WTC11 (cell line): ENCODE data around the gene CLMN. TPM values are rescaled to one million over a fixed set of nuclear protein-coding genes. Genes with fewer than 3 reads are reported as not detected.

ENCODE experiments used
- ATAC-seq: fragments of 200-7000 bp; cut with Tn5 transposase; 2 replicates; pipeline ENCODE4 v1.10.0; 2021; ENCODE audit warnings: mild to moderate bottlenecking, moderate library complexity
- CTCF ChIA-PET: fragments of 300-600 bp; sonication (Branson Sonifier 250); formaldehyde crosslinking; loops from one replicate; lab custom pipeline; 2021; ENCODE audit warnings: antibody characterized with exemption; lab: Charles Lee
- POLR2A ChIA-PET: fragments of 350-600 bp; sonication (Branson Sonifier 250); formaldehyde crosslinking; loops from one replicate; lab custom pipeline; 2021; ENCODE audit warnings: antibody characterized with exemption; lab: Charles Lee
- DNase-seq: peaks from one replicate; pipeline ENCODE4 v3.0.0; 2021; ENCODE audit warnings: low spot score
- H3K27ac Mint-ChIP-seq: 2 replicates; pipeline ENCODE4 v1.8.0; 2021; ENCODE audit warnings: mixed read lengths
- H3K27me3 Mint-ChIP-seq: 2 replicates; pipeline ENCODE4 v1.8.0; 2021; ENCODE audit warnings: low read depth, mild to moderate bottlenecking, moderate library complexity, mixed read lengths
- H3K36me3 Mint-ChIP-seq: 2 replicates; pipeline ENCODE4 v1.8.0; 2021; ENCODE audit warnings: mixed read lengths
- H3K4me1 Mint-ChIP-seq: 2 replicates; pipeline ENCODE4 v1.8.0; 2022; ENCODE audit warnings: mixed read lengths
- H3K4me3 Mint-ChIP-seq: 2 replicates; pipeline ENCODE4 v1.8.0; 2021; ENCODE audit warnings: mild to moderate bottlenecking, moderate library complexity, mixed read lengths
- H3K9me3 Mint-ChIP-seq: 2 replicates; pipeline ENCODE4 v1.8.0; 2021; ENCODE audit warnings: mixed read lengths
- ATF1 ChIP-seq: sonication (generic); formaldehyde crosslinking; IDR thresholded peaks from 2 replicates; pipeline ENCODE4 v1.8.1; 2023; ENCODE audit warnings: mild to moderate bottlenecking, moderate library complexity, missing genetic modification reagents
- CBFB ChIP-seq: sonication (generic); formaldehyde crosslinking; IDR thresholded peaks from 2 replicates; pipeline ENCODE4 v1.8.1; 2022; ENCODE audit warnings: mild to moderate bottlenecking, low read depth, missing genetic modification reagents
- E2F4 ChIP-seq: sonication (generic); formaldehyde crosslinking; IDR thresholded peaks from 2 replicates; pipeline ENCODE4 v1.8.1; 2022; ENCODE audit warnings: low read depth, mild to moderate bottlenecking, moderate library complexity, missing genetic modification reagents, borderline replicate concordance
- GTF2I ChIP-seq: fragments of 250-450 bp; sonication (Bioruptor Pico); conservative IDR thresholded peaks from 2 replicates; pipeline ENCODE4 v1.4.0; 2021; ENCODE audit warnings: mild to moderate bottlenecking
- JUN ChIP-seq: sonication (generic); formaldehyde crosslinking; IDR thresholded peaks from 2 replicates; pipeline ENCODE4 v1.8.0; 2023; ENCODE audit warnings: mild to moderate bottlenecking, missing genetic modification reagents
- NR1H2 ChIP-seq: sonication (generic); formaldehyde crosslinking; IDR thresholded peaks from 2 replicates; pipeline ENCODE4 v1.9.0; 2021; ENCODE audit warnings: mild to moderate bottlenecking, moderate library complexity, missing genetic modification reagents
- PRDM15 ChIP-seq: sonication (generic); formaldehyde crosslinking; IDR thresholded peaks from 2 replicates; pipeline ENCODE4 v1.8.0; 2022; ENCODE audit warnings: missing genetic modification reagents
- TCF7 ChIP-seq: sonication (generic); formaldehyde crosslinking; IDR thresholded peaks from 2 replicates; pipeline ENCODE4 v1.8.0; 2022; ENCODE audit warnings: mild to moderate bottlenecking, low read depth, missing genetic modification reagents, moderate library complexity
- TEAD1 ChIP-seq: sonication (generic); formaldehyde crosslinking; IDR thresholded peaks from 2 replicates; pipeline ENCODE4 v1.8.0; 2022; ENCODE audit warnings: mild to moderate bottlenecking, missing genetic modification reagents
- TEAD4 ChIP-seq: sonication (generic); formaldehyde crosslinking; IDR thresholded peaks from 2 replicates; pipeline ENCODE4 v1.8.0; 2022; ENCODE audit warnings: mild to moderate bottlenecking, missing genetic modification reagents
- ZNF416 ChIP-seq: fragments of 250-450 bp; sonication (Bioruptor Pico); IDR thresholded peaks from 2 replicates; pipeline ENCODE4 v1.9.0; 2021; ENCODE audit warnings: mild to moderate bottlenecking, inconsistent platforms
- total RNA-seq: library from RNA; stranded (reverse); gene quantifications from 3 replicates; pipeline ENCODE4 v1.2.3, GENCODE V29; 2021
- TF ChIP-seq, protein P1 (sequence below): sonication (generic); formaldehyde crosslinking; IDR thresholded peaks from 2 replicates; pipeline ENCODE4 v1.8.1; 2022; ENCODE audit warnings: low read depth, missing genetic modification reagents, borderline replicate concordance
- TF ChIP-seq, protein P2 (sequence below): sonication (generic); formaldehyde crosslinking; IDR thresholded peaks from 2 replicates; pipeline ENCODE4 v1.8.0; 2022; ENCODE audit warnings: mild to moderate bottlenecking, missing genetic modification reagents
- TF ChIP-seq, protein P3 (sequence below): sonication (generic); formaldehyde crosslinking; IDR thresholded peaks from 2 replicates; pipeline ENCODE4 v1.8.1; 2023; ENCODE audit warnings: mild to moderate bottlenecking, missing genetic modification reagents

CLMN gene
- total RNA-seq, 1 experiment from 2014 or later: 12.2 TPM

GRCh38 chr14:95200404-95200803 lies 119.3 kb downstream of the CLMN start:
- H3K9me3 Mint-ChIP-seq: peaks cover 13% of the 10 kb centered on the region
- H3K27ac Mint-ChIP-seq: peak overlapping the region; percentile 18; the same call in 1 of the 2 replicates
- DNase-seq (no peak), ATAC-seq (no peak)
- H3K4me3 Mint-ChIP-seq: no peak overlapping the region
- no peaks in the 10 kb centered on the region for H3K27me3 Mint-ChIP-seq
- TF ChIP-seq CBFB (CRISPR knock-in tag) (no peak), TCF7 (no peak), PRDM15 (CRISPR knock-in tag) (no peak), ZNF416 (CRISPR knock-in tag) (no peak), ATF1 (CRISPR knock-in tag) (no peak), TEAD1 (CRISPR knock-in tag) (no peak), JUN (CRISPR knock-in tag) (no peak), GTF2I (no peak)
- TF ChIP-seq, protein P1, sequence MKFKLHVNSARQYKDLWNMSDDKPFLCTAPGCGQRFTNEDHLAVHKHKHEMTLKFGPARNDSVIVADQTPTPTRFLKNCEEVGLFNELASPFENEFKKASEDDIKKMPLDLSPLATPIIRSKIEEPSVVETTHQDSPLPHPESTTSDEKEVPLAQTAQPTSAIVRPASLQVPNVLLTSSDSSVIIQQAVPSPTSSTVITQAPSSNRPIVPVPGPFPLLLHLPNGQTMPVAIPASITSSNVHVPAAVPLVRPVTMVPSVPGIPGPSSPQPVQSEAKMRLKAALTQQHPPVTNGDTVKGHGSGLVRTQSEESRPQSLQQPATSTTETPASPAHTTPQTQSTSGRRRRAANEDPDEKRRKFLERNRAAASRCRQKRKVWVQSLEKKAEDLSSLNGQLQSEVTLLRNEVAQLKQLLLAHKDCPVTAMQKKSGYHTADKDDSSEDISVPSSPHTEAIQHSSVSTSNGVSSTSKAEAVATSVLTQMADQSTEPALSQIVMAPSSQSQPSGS: no peak
- TF ChIP-seq, protein P2, sequence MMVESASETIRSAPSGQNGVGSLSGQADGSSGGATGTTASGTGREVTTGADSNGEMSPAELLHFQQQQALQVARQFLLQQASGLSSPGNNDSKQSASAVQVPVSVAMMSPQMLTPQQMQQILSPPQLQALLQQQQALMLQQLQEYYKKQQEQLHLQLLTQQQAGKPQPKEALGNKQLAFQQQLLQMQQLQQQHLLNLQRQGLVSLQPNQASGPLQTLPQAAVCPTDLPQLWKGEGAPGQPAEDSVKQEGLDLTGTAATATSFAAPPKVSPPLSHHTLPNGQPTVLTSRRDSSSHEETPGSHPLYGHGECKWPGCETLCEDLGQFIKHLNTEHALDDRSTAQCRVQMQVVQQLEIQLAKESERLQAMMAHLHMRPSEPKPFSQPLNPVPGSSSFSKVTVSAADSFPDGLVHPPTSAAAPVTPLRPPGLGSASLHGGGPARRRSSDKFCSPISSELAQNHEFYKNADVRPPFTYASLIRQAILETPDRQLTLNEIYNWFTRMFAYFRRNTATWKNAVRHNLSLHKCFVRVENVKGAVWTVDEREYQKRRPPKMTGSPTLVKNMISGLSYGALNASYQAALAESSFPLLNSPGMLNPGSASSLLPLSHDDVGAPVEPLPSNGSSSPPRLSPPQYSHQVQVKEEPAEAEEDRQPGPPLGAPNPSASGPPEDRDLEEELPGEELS (CRISPR knock-in tag): no peak
- peaks cover 25% of the 10 kb centered on the region for H3K36me3 Mint-ChIP-seq
- ChIA-PET CTCF (interaction anchor here (0.9 to 1.7 kb wide), 2 partner anchors 148 to 161 kb away, joined by 3 to 6 read pairs; no protein-coding TSS in a partner anchor), POLR2A (no interaction called here)
- peaks cover 43% of the 10 kb centered on the region for H3K4me1 Mint-ChIP-seq

DNA sequence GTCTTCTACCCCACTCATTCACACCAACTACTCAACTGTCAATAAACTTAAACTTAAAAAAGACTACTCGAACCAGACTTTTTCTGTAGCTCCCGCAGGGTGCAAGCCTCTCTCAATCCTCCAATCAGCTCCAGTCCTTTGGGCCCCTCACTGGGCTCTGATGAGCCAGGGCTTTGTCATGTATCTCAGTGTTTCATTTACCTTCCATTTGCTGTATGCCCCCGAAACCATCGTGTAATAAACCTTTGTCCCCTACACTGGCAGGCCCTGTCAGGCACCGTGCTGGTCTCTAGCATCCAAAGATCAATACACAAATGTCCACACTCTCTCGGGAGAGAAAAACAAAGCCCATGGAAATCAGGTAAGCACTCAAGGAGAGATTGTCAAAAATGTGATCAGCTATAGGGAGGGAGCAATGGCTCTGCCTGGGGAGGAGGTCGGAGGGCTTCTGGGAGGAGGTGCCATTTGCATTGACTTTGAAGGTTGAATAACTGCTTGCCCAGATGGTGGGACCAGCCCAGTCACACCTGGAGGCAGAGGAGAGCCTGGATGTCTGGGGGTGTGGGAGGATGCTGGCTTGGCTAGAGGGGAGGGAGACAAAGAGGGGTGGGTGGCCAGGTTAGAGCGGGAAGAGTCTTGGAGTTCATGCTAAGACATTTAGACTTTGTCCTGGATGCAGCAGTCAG lies 120.3 kb downstream of the CLMN start:
- ChIA-PET CTCF (interaction anchor here (0.7 to 1.7 kb wide), 3 partner anchors 12 to 162 kb away, joined by 3 to 6 read pairs (median 4); no protein-coding TSS in a partner anchor), POLR2A (interaction anchor here (0.9 kb wide), 1 partner anchor 41 kb away, joined by 7 read pairs; no protein-coding TSS in a partner anchor)
- Mint-ChIP-seq H3K9me3 (peaks cover 5% of the 10 kb centered on the region), H3K4me1 (peaks cover 43% of the 10 kb centered on the region), H3K36me3 (peaks cover 17% of the 10 kb centered on the region), H3K27me3 (no peaks in the 10 kb centered on the region), H3K4me3 (no peak overlapping the region), H3K27ac (peak overlapping the region; percentile 35)
- TF ChIP-seq NR1H2 (CRISPR knock-in tag): no peak
- no peak for TF ChIP-seq TEAD4
- DNase-seq: no peak
- ATAC-seq: peak; percentile 57

DNA sequence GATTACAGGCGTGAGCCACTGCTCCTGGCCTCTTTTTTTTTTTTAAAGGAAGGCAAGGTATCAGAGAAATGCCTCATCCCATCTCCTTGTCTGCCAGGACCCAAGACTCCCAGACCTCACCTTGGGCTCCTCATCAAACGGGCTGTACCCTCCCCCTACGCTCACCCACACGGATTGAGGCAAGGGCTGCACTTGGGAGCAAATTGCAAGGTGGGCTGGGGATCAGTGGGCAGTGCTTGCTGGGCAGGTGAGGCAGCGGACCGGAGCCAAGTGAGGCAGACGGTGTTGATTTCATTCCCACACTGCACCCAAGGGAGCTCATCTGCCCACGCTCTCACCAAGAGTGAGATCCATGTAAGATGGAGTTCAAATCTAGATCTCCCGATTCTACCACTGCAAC lies 121.4 kb downstream of the CLMN start:
- Mint-ChIP-seq H3K9me3 (no peaks in the 10 kb centered on the region), H3K27me3 (no peaks in the 10 kb centered on the region), H3K36me3 (peaks cover 5% of the 10 kb centered on the region), H3K4me1 (peaks cover 43% of the 10 kb centered on the region), H3K4me3 (no peak overlapping the region), H3K27ac (no peak overlapping the region)
- POLR2A ChIA-PET: no interaction called here
- CTCF ChIA-PET: interaction anchor here (1.1 to 1.2 kb wide), 2 partner anchors 162 to 163 kb away, joined by 4 read pairs; no protein-coding TSS in a partner anchor
- DNase-seq (no peak), ATAC-seq (no peak)
- no peak for TF ChIP-seq E2F4 (CRISPR knock-in tag)
- TF ChIP-seq, protein P3, sequence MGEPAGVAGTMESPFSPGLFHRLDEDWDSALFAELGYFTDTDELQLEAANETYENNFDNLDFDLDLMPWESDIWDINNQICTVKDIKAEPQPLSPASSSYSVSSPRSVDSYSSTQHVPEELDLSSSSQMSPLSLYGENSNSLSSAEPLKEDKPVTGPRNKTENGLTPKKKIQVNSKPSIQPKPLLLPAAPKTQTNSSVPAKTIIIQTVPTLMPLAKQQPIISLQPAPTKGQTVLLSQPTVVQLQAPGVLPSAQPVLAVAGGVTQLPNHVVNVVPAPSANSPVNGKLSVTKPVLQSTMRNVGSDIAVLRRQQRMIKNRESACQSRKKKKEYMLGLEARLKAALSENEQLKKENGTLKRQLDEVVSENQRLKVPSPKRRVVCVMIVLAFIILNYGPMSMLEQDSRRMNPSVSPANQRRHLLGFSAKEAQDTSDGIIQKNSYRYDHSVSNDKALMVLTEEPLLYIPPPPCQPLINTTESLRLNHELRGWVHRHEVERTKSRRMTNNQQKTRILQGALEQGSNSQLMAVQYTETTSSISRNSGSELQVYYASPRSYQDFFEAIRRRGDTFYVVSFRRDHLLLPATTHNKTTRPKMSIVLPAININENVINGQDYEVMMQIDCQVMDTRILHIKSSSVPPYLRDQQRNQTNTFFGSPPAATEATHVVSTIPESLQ (CRISPR knock-in tag): no peak
